K562 (cell line): ENCODE data around the gene HLTF. TPM values are rescaled to one million over a fixed set of nuclear protein-coding genes. Genes with fewer than 3 reads are reported as not detected.
A peak's percentile ranks its signal among the peaks of the same experiment; 100 is the strongest.

Source experiments
- BRD9 ChIP-seq: fragments of 450-650 bp; IDR thresholded peaks from 2 replicates; pipeline ENCODE4 v1.6.1; 2018; ENCODE audit warnings: low read depth; ENCODE audit not compliant: partially characterized antibody
- CCAR2 ChIP-seq: fragments of 200-400 bp; formaldehyde crosslinking; IDR thresholded peaks from 2 replicates; pipeline ENCODE4 v1.6.1; 2017; ENCODE audit warnings: mild to moderate bottlenecking, low read depth, low read length
- CHD2 ChIP-seq: IDR thresholded peaks from 2 replicates; pipeline ENCODE4 v1.6.1; 2011; ENCODE audit warnings: low read depth, low read length
- CUX1 ChIP-seq: fragments of 200-800 bp; sonication (Bioruptor generic); IDR thresholded peaks from 2 replicates; pipeline ENCODE4 v1.6.1; 2016; ENCODE audit warnings: missing genetic modification characterization, missing compliant biosample characterization
- DDX20 ChIP-seq: fragments of 450-650 bp; IDR thresholded peaks from 2 replicates; pipeline ENCODE4 v1.6.1; 2016; ENCODE audit warnings: missing genetic modification characterization, low read depth, mild to moderate bottlenecking, missing compliant biosample characterization, moderate library complexity
- FIP1L1 ChIP-seq: fragments of 200-400 bp; formaldehyde crosslinking; IDR thresholded peaks from 2 replicates; pipeline ENCODE4 v1.6.1; 2018; ENCODE audit warnings: mild to moderate bottlenecking, low read depth, low read length; ENCODE audit not compliant: poor library complexity, severe bottlenecking
- GABPA ChIP-seq: fragments of 200-800 bp; sonication (Bioruptor generic); conservative IDR thresholded peaks from 2 replicates; pipeline ENCODE4 v1.6.1; 2016; ENCODE audit warnings: low read depth, missing genetic modification characterization, missing compliant biosample characterization
- KLF6 ChIP-seq: fragments of 250-450 bp; sonication (Bioruptor Pico); IDR thresholded peaks from 2 replicates; pipeline ENCODE4 v1.4.0; 2020; ENCODE audit warnings: mild to moderate bottlenecking, moderate library complexity, borderline replicate concordance
- MCM3 ChIP-seq: fragments of 450-650 bp; IDR thresholded peaks from 2 replicates; pipeline ENCODE4 v1.6.1; 2016
- MEIS2 ChIP-seq: fragments of 450-650 bp; IDR thresholded peaks from 2 replicates; pipeline ENCODE4 v1.6.1; 2014; ENCODE audit warnings: mild to moderate bottlenecking; ENCODE audit not compliant: partially characterized antibody
- MNT ChIP-seq, 2 experiments: fragments of 450-650 bp; conservative IDR thresholded peaks; 2 replicates each; pipeline ENCODE4 v1.6.1; 2017; ENCODE audit warnings: mild to moderate bottlenecking in 2 of 2, moderate library complexity in 2 of 2
- NCOA4 ChIP-seq: fragments of 450-650 bp; IDR thresholded peaks from 2 replicates; pipeline ENCODE4 v1.6.1; 2018; ENCODE audit warnings: mild to moderate bottlenecking; ENCODE audit not compliant: partially characterized antibody
- NR2C2 ChIP-seq, 2 experiments: fragments of 200-800 bp in 1 of 2; sonication (Bioruptor generic) in 1 of 2; sonication (generic) in 1 of 2; formaldehyde crosslinking in 1 of 2; IDR thresholded peaks; 2 replicates each; pipeline versions ENCODE4 v1.6.1 to v1.8.0; 2016 to 2022; ENCODE audit warnings: mild to moderate bottlenecking in 1 of 2, missing compliant biosample characterization in 1 of 2, missing genetic modification characterization in 1 of 2, missing genetic modification reagents in 1 of 2
- PHF20 ChIP-seq: fragments of 450-650 bp; IDR thresholded peaks from 2 replicates; pipeline ENCODE4 v1.6.1; 2018; ENCODE audit not compliant: partially characterized antibody
- PHF8 ChIP-seq: fragments of 200-600 bp; sonication (generic); IDR thresholded peaks from 2 replicates; pipeline ENCODE4 v1.6.1; 2012; ENCODE audit warnings: mixed run types, mild to moderate bottlenecking, inconsistent platforms, low read length, moderate library complexity, borderline replicate concordance
- PRPF4 ChIP-seq: fragments of 200-400 bp; formaldehyde crosslinking; IDR thresholded peaks from one replicate; pipeline ENCODE4 v1.6.1; 2017; ENCODE audit warnings: low read length, low read depth, mild to moderate bottlenecking; ENCODE audit not compliant: insufficient read depth, poor library complexity, severe bottlenecking
- RAD51 ChIP-seq: fragments of 450-650 bp; IDR thresholded peaks from 2 replicates; pipeline ENCODE4 v1.7.1; 2016; ENCODE audit warnings: low read depth, mild to moderate bottlenecking, borderline replicate concordance
- RNF2 ChIP-seq: sonication (generic); IDR thresholded peaks from 2 replicates; pipeline ENCODE4 v1.6.1; 2016
- SP2 ChIP-seq: IDR thresholded peaks from 2 replicates; pipeline ENCODE4 v1.6.1; 2011; ENCODE audit warnings: mild to moderate bottlenecking, low read depth, low read length, moderate library complexity; ENCODE audit not compliant: poor library complexity, severe bottlenecking; ENCODE audit errors: extremely low read depth
- polyA plus RNA-seq, 8 experiments: library from polyadenylated mRNA; depleted of rRNA in 4 of 8; stranded (reverse) in 5 of 8; unstranded in 3 of 8; fragments of >200 nt; fragmentation: Nextera tagmentation in 2 of 8; fragmentation: Illumina TruSeq in 1 of 8; extraction: Ambion mirVana in 2 of 8; extraction: Trizol in 1 of 8; gene quantifications; 2 replicates each; pipeline versions ENCODE4 v1.2.1 to v1.2.3, GENCODE V29; 2011 to 2014; ENCODE audit warnings: inconsistent platforms in 1 of 8, missing spikeins in 1 of 8
- total RNA-seq, 7 experiments: library from RNA; depleted of rRNA in 6 of 7; stranded (reverse); fragments of >200 nt in 6 of 7; fragmentation: Illumina TruSeq in 2 of 7; extraction: Trizol in 2 of 7; gene quantifications; 2 replicates each; pipeline versions ENCODE4 v1.2.1 to v1.2.3, GENCODE V29; 2011 to 2021; ENCODE audit warnings: low replicate concordance in 1 of 7

HLTF gene
- total and polyA plus RNA-seq, 9 of the 15 experiments (the other 6 are each of a cell fraction or from before 2014, with no cell fraction given), result 35.1 to 82.4 (median 50.4) TPM

GRCh38 chr3:149086232-149086988 lies at the start of gene HLTF (continued):
- TF ChIP-seq NR2C2 (CRISPR knock-in tag; IDR thresholded peaks at IDR 0.05), result no peak
- peak; percentile 82 for TF ChIP-seq NR2C2 (tag; IDR thresholded peaks at IDR 0.05)
- peak; percentile 91 for TF ChIP-seq MEIS2
- no peak for TF ChIP-seq MCM3
- no peak for TF ChIP-seq BRD9
- TF ChIP-seq MNT (conservative IDR thresholded peaks at IDR 0.05), result peak; percentile 72 to 86
- TF ChIP-seq FIP1L1, result peak; percentile 49
- no peak for TF ChIP-seq RAD51
- peak; percentile 87 for TF ChIP-seq CHD2
- peak; percentile 97 for TF ChIP-seq RNF2
- TF ChIP-seq SP2, result peak; percentile 82
- peak; percentile 70 for TF ChIP-seq GABPA (tag)
- TF ChIP-seq KLF6 (CRISPR knock-in tag), result peak; percentile 78; the same call in 1 of the 2 replicates
- peak; percentile 58 for TF ChIP-seq PHF20
- no peak for TF ChIP-seq CCAR2
- TF ChIP-seq PRPF4, result peak; percentile 28
- 0 out of 2 replicates have a peak, but pooled peaks have one; percentile 28 for TF ChIP-seq DDX20
- peak; percentile 87; the same call in 1 of the 2 replicates for TF ChIP-seq PHF8
- peak; percentile 64; the same call in 1 of the 2 replicates for TF ChIP-seq CUX1 (CRISPR knock-in tag)
- no peak for TF ChIP-seq NCOA4
